ENCODE measurements around the gene SND1.

Gene SND1

GRCh38 chr7:128074336-128074735 lies 422.3 kb downstream of the SND1 start:
- no peak for TF ChIP-seq CTCF (IDR thresholded peaks at IDR 0.05)

- no peak for TF ChIP-seq CTCF (IDR thresholded peaks at IDR 0.05)
Observed at GRCh38 chr7:128074736-128075135, 422.7 kb downstream of the SND1 start.

GRCh38 chr7:128075242-128076095 lies 423.5 kb downstream of the SND1 start:
- no peak for TF ChIP-seq CTCF (IDR thresholded peaks at IDR 0.05)

GRCh38 chr7:128076196-128076795 lies 424.3 kb downstream of the SND1 start:
- no peak for TF ChIP-seq CTCF (IDR thresholded peaks at IDR 0.05)

GRCh38 chr7:128076796-128077271 lies 424.8 kb downstream of the SND1 start:
- no peak for TF ChIP-seq CTCF (IDR thresholded peaks at IDR 0.05)

GRCh38 chr7:128078309-128078708 lies 426.3 kb downstream of the SND1 start:
- TF ChIP-seq CTCF (IDR thresholded peaks at IDR 0.05) = no peak

GRCh38 chr7:128080169-128080568 lies 428.2 kb downstream of the SND1 start:
- no peak for TF ChIP-seq CTCF (IDR thresholded peaks at IDR 0.05)

Measured in LNCAP (cell line).